PC-9 (cell line): ENCODE results near the gene VDR. TPM values are rescaled to one million over a fixed set of nuclear protein-coding genes. Genes with fewer than 3 reads are reported as not detected.

Experiments
- BruUV-seq: library from RNA; stranded (reverse); fragments of 400-500 nt; replicated peaks from 2 replicates; lab custom pipeline; 2021; lab: Mats Ljungman, UMichigan
- CTCF ChIA-PET: fragments of 300-600 bp; sonication (Branson Sonifier 250); formaldehyde crosslinking; loops from one replicate; lab custom pipeline; 2022; ENCODE audit warnings: antibody characterized with exemption; lab: Charles Lee
- POLR2A ChIA-PET: fragments of 300-600 bp; sonication (Branson Sonifier 250); formaldehyde crosslinking; loops from one replicate; lab custom pipeline; 2022; ENCODE audit warnings: antibody characterized with exemption; ENCODE audit not compliant: unreplicated experiment; lab: Charles Lee
- DNase-seq, 2 experiments: peaks; one replicate each; pipeline versions ENCODE4 v3.0.0 to v3.0.0-alpha.2; 2015 to 2022; ENCODE audit warnings: mixed read lengths in 1 of 2
- H2AFZ ChIP-seq: fragments of 200-600 bp; sonication (generic); 2 replicates; pipeline ENCODE4 v1.8.1; 2017; ENCODE audit warnings: antibody characterized with exemption
- H3F3A ChIP-seq: fragments of 200-600 bp; sonication (generic); 2 replicates; pipeline ENCODE4 v1.8.1; 2017; ENCODE audit warnings: antibody characterized with exemption, mild to moderate bottlenecking, low read depth; ENCODE audit not compliant: insufficient read depth
- H3K27ac ChIP-seq: fragments of 200-600 bp; sonication (generic); 2 replicates; pipeline ENCODE4 v1.6.1; 2016; ENCODE audit warnings: mixed run types
- H3K27me3 ChIP-seq: fragments of 200-600 bp; sonication (generic); 2 replicates; pipeline ENCODE4 v1.6.1; 2016; ENCODE audit warnings: low read depth, mixed run types; ENCODE audit not compliant: insufficient read depth
- H3K36me3 ChIP-seq: fragments of 200-600 bp; sonication (generic); 2 replicates; pipeline ENCODE4 v1.6.1; 2016; ENCODE audit warnings: low read depth, mixed run types
- H3K4me1 ChIP-seq: fragments of 200-600 bp; sonication (generic); replicated peaks from 2 replicates; pipeline ENCODE4 v1.6.1; 2016; ENCODE audit warnings: mixed run types; ENCODE audit not compliant: insufficient read depth
- H3K4me2 ChIP-seq: fragments of 200-600 bp; sonication (generic); 2 replicates; pipeline ENCODE4 v1.6.1; 2017; ENCODE audit warnings: mixed run types
- H3K4me3 ChIP-seq: fragments of 200-600 bp; sonication (generic); 2 replicates; pipeline ENCODE4 v1.6.1; 2016; ENCODE audit warnings: mixed run types
- H3K79me2 ChIP-seq: fragments of 200-600 bp; sonication (generic); 2 replicates; pipeline ENCODE4 v1.6.1; 2017; ENCODE audit warnings: low read depth, mixed run types
- H3K9me2 ChIP-seq: fragments of 200-600 bp; sonication (generic); 2 replicates; pipeline ENCODE4 v1.8.1; 2017; ENCODE audit warnings: mild to moderate bottlenecking; ENCODE audit not compliant: insufficient read depth
- H3K9me3 ChIP-seq: fragments of 200-600 bp; sonication (generic); 2 replicates; pipeline ENCODE4 v1.8.1; 2016; ENCODE audit warnings: low read depth; ENCODE audit not compliant: insufficient read depth
- H4K20me1 ChIP-seq: fragments of 200-600 bp; sonication (generic); 2 replicates; pipeline ENCODE4 v1.8.1; 2017; ENCODE audit not compliant: insufficient read depth
- CTCF ChIP-seq: fragments of 200-600 bp; sonication (generic); conservative IDR thresholded peaks from 2 replicates; pipeline ENCODE4 v1.6.1; 2017; ENCODE audit warnings: mixed run types, antibody characterized with exemption, mild to moderate bottlenecking, moderate library complexity
- EZH2 ChIP-seq: fragments of 200-600 bp; sonication (generic); IDR thresholded peaks from 2 replicates; pipeline ENCODE4 v1.8.0; 2017; ENCODE audit warnings: antibody characterized with exemption, low read depth
- intact Hi-C: fragments of 100-400 bp; cut with micrococcal nuclease; formaldehyde crosslinking; loops from one replicate; pipeline ENCODE4 v1.10.0; 2022; ENCODE audit not compliant: unreplicated experiment
- total RNA-seq: library from RNA; stranded (reverse); gene quantifications from 2 replicates; pipeline ENCODE4 v1.2.3, GENCODE V29; 2021

VDR gene
- total RNA-seq, 1 experiment from 2014 or later = 12.3 TPM

GRCh38 chr12:47824635-47825034, 80.2 kb downstream of the VDR start:
- peaks cover 89% of the 10 kb centered on the region for H3K4me1 ChIP-seq
- TSS peak; percentile 79 for BruUV-seq
- TF ChIP-seq CTCF (no peak), EZH2 (no peak)
- ChIA-PET POLR2A (interaction anchor here (0.6 kb wide), 1 partner anchor 28 kb away, joined by 3 read pairs; no protein-coding TSS in a partner anchor), CTCF (interaction anchor here (0.6 kb wide), 1 partner anchor 11 kb away, joined by 3 read pairs; no protein-coding TSS in a partner anchor)
- intact Hi-C loops = loop anchor here (1.0 to 10.0 kb wide), 3 partner anchors 11 to 550 kb away; no protein-coding TSS in a partner anchor
- H3K27me3 ChIP-seq = no peaks in the 10 kb centered on the region
- H3K9me2 ChIP-seq = no peaks in the 10 kb centered on the region
- H3K27ac ChIP-seq = peak overlapping the region; percentile 71
- H3K36me3 ChIP-seq = no peaks in the 10 kb centered on the region
- H3K4me3 ChIP-seq = no peak overlapping the region
- peak overlapping the region; percentile 45 for H3K4me2 ChIP-seq
- peak in 1 of 2 experiments; percentile 63 for DNase-seq
- no peaks in the 10 kb centered on the region for H4K20me1 ChIP-seq
- H3K79me2 ChIP-seq = peaks cover 5% of the 10 kb centered on the region
- no peaks in the 10 kb centered on the region for H3K9me3 ChIP-seq
- H2AFZ ChIP-seq = no peak overlapping the region
- H3F3A ChIP-seq = peaks cover 61% of the 10 kb centered on the region

- H3K27me3 ChIP-seq = no peaks in the 10 kb centered on the region
- no peaks in the 10 kb centered on the region for H3K9me3 ChIP-seq
- POLR2A ChIA-PET = no interaction called here
- intact Hi-C loops = loop anchor here (2.0 to 10.0 kb wide), 2 partner anchors 69 to 549 kb away; no protein-coding TSS in a partner anchor
- no peak overlapping the region for H3K4me3 ChIP-seq
- H3K9me2 ChIP-seq = no peaks in the 10 kb centered on the region
- DNase-seq = no peak
- peak overlapping the region; percentile 71 for H3K27ac ChIP-seq
- H3K79me2 ChIP-seq = peaks cover 6% of the 10 kb centered on the region
- H2AFZ ChIP-seq = no peak overlapping the region
- H4K20me1 ChIP-seq = no peaks in the 10 kb centered on the region
- CTCF ChIA-PET = no interaction called here
- H3K36me3 ChIP-seq = no peaks in the 10 kb centered on the region
- H3F3A ChIP-seq = peaks cover 61% of the 10 kb centered on the region
- BruUV-seq = no TSS peak
- TF ChIP-seq EZH2 = no peak
- no peak for TF ChIP-seq CTCF
- H3K4me1 ChIP-seq = peaks cover 85% of the 10 kb centered on the region
- peak overlapping the region; percentile 45 for H3K4me2 ChIP-seq
Observed at GRCh38 chr12:47824198-47824597, 80.6 kb downstream of the VDR start.

- ChIA-PET CTCF (no interaction called here), POLR2A (no interaction called here)
- no peak overlapping the region for H2AFZ ChIP-seq
- H3K9me2 ChIP-seq = no peaks in the 10 kb centered on the region
- TF ChIP-seq CTCF = no peak
- no peak for TF ChIP-seq EZH2
- no TSS peak for BruUV-seq
- H3F3A ChIP-seq = peaks cover 61% of the 10 kb centered on the region
- H3K27me3 ChIP-seq = no peaks in the 10 kb centered on the region
- intact Hi-C loops = loop anchor here (2.0 to 10.0 kb wide), 2 partner anchors 69 to 549 kb away; no protein-coding TSS in a partner anchor
- H3K27ac ChIP-seq = peak overlapping the region; percentile 71
- DNase-seq = no peak
- no peak overlapping the region for H3K4me3 ChIP-seq
- no peaks in the 10 kb centered on the region for H3K9me3 ChIP-seq
- H3K4me2 ChIP-seq = peak overlapping the region; percentile 45; the same call in 1 of the 2 replicates
- H3K4me1 ChIP-seq = peaks cover 81% of the 10 kb centered on the region
- no peaks in the 10 kb centered on the region for H3K36me3 ChIP-seq
- H3K79me2 ChIP-seq = peaks cover 12% of the 10 kb centered on the region
- H4K20me1 ChIP-seq = no peaks in the 10 kb centered on the region; the same call in 1 of the 2 replicates
Observed at GRCh38 chr12:47823422-47824086, 81.2 kb downstream of the VDR start.
